Mucosa of stomach (tissue), 1 donor: Measurements from ENCODE around the gene HSPB7.
"Not testable (repeated sequence)": the region's sequence is repeated elsewhere in the genome, so short reads cannot be mapped to it uniquely, and the experiment has no call there.

Source experiments
- H3K27me3 ChIP-seq: one replicate; pipeline ENCODE4 v1.7.0; 2013; ENCODE audit warnings: mild to moderate bottlenecking, low read length; ENCODE audit not compliant: control insufficient read depth, insufficient read depth
- H3K36me3 ChIP-seq: one replicate; pipeline ENCODE4 v1.7.0; 2013; ENCODE audit warnings: low read length; ENCODE audit not compliant: control insufficient read depth, insufficient read depth
- H3K4me1 ChIP-seq: one replicate; pipeline ENCODE4 v1.7.0; 2013; ENCODE audit warnings: mild to moderate bottlenecking, low read length; ENCODE audit not compliant: control insufficient read depth, insufficient read depth
- H3K4me3 ChIP-seq: one replicate; pipeline ENCODE4 v1.7.0; 2013; ENCODE audit warnings: low read length
- H3K9ac ChIP-seq: one replicate; pipeline ENCODE4 v1.7.0; 2013; ENCODE audit warnings: mild to moderate bottlenecking, low read length, moderate library complexity
- H3K9me3 ChIP-seq: one replicate; pipeline ENCODE4 v1.7.0; 2013; ENCODE audit warnings: mild to moderate bottlenecking, low read length, moderate library complexity; ENCODE audit not compliant: control insufficient read depth
- donor health status: Pancreatic carcinoma.

HSPB7 gene

DNA sequence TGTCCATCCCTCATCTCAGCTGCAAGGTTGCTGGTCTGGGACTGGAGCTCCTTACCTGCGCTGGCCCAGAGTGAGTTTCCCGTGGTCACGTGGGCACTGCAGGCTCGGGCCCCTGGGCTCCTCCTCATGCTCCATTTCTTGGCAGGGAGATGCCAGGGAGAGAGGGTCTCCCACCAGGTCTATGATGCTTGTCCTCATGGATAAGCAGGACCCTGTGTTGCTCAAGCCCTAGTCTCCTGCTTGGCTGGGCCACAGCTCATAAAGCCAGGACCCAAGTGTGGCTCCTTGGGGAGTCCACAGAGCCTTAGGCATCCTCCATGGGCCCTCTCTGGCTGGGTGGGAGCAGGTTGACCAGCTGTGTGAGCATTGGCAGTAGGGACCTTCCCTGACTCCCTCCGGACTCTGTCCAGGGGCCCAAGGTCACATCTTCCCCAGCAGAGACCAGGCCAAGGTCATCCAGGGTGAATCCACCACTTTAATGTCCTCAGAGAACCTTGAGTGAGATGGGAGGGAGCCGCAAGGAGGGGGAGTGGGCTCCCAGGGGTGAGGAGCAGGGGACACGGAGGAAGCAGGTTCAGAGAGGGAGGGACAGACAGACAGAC, 39.6 kb upstream of the HSPB7 start:
- H3K4me1 ChIP-seq, H3K27me3 ChIP-seq, H3K9me3 ChIP-seq, H3K36me3 ChIP-seq, H3K9ac ChIP-seq, H3K4me3 ChIP-seq: not testable (repeated sequence)

- H3K9me3 ChIP-seq, H3K36me3 ChIP-seq, H3K9ac ChIP-seq, H3K27me3 ChIP-seq, H3K4me1 ChIP-seq, H3K4me3 ChIP-seq: not testable (repeated sequence)
Measured at GRCh38 chr1:16056521-16056912, 38.7 kb upstream of the HSPB7 start.

- Histone ChIP-seq H3K9me3 (no peaks in the 10 kb centered on the region), H3K36me3 (no peaks in the 10 kb centered on the region), H3K4me3 (no peak overlapping the region), H3K4me1 (peaks cover 7% of the 10 kb centered on the region), H3K27me3 (peaks cover 3% of the 10 kb centered on the region), H3K9ac (no peak overlapping the region)
Measured at GRCh38 chr1:16055613-16056520, 38.0 kb upstream of the HSPB7 start.

- Histone ChIP-seq H3K36me3 (no peaks in the 10 kb centered on the region), H3K9me3 (no peaks in the 10 kb centered on the region), H3K4me3 (no peak overlapping the region), H3K4me1 (peaks cover 7% of the 10 kb centered on the region), H3K9ac (no peak overlapping the region), H3K27me3 (peaks cover 3% of the 10 kb centered on the region)
Measured at GRCh38 chr1:16054598-16055540, 37.0 kb upstream of the HSPB7 start.

GRCh38 chr1:16053781-16054502, 36.1 kb upstream of the HSPB7 start:
- no peak overlapping the region for H3K9ac ChIP-seq
- no peaks in the 10 kb centered on the region for H3K36me3 ChIP-seq
- peaks cover 8% of the 10 kb centered on the region for H3K4me1 ChIP-seq
- no peak overlapping the region for H3K4me3 ChIP-seq
- no peaks in the 10 kb centered on the region for H3K9me3 ChIP-seq
- peaks cover 3% of the 10 kb centered on the region for H3K27me3 ChIP-seq

GRCh38 chr1:16051949-16052348, 34.1 kb upstream of the HSPB7 start:
- H3K36me3 ChIP-seq, H3K9me3 ChIP-seq, H3K27me3 ChIP-seq, H3K9ac ChIP-seq, H3K4me3 ChIP-seq: not testable (repeated sequence)
- peaks cover 13% of the 10 kb centered on the region for H3K4me1 ChIP-seq

DNA sequence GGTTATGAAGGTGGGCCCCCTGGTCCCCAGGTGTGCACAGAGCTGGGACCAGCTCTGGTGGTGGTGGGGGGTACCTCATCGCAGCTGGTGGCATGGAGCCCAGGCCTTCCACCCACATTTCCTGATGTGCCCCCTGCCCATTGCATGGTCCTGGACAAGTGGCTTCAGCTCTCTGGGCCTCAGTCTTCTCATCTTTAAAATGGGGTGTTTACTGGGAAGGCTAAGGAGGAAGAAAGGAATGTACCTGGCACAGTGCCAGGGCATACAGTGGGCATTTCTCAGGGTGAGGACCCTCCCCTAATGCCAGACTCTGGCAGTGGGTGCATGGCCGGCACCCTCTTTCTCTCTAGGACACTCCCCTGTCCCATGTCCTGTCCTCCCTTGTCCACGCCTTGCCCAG, 33.2 kb upstream of the HSPB7 start:
- H3K27me3 ChIP-seq = no peaks in the 10 kb centered on the region
- no peak overlapping the region for H3K4me3 ChIP-seq
- no peaks in the 10 kb centered on the region for H3K9me3 ChIP-seq
- H3K36me3 ChIP-seq = no peaks in the 10 kb centered on the region
- H3K9ac ChIP-seq = no peak overlapping the region
- H3K4me1 ChIP-seq = peaks cover 12% of the 10 kb centered on the region

DNA sequence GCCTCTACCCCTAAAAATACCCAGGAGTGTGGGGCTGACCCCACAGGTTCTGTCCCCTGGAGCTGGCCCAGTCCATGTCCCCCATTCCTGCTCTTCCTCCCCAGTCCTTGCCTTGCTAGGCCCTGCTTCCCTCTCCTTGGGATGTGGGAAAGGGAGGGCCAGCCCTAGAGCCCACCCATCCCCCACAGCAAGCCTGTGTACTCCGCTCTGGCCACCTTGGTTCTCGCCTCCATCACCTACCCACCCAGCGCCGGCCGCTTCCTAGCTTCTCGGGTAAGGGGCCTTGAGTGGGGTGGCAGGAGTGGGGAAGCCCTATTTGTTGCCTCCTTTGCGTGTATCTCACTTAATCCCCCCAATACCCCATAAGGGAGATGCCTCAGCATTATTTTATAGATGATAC, 32.5 kb upstream of the HSPB7 start:
- Histone ChIP-seq H3K9ac (no peak overlapping the region), H3K4me3 (no peak overlapping the region), H3K36me3 (no peaks in the 10 kb centered on the region), H3K9me3 (no peaks in the 10 kb centered on the region), H3K4me1 (peaks cover 6% of the 10 kb centered on the region), H3K27me3 (no peaks in the 10 kb centered on the region)

GRCh38 chr1:16048573-16049189, 30.8 kb upstream of the HSPB7 start:
- no peaks in the 10 kb centered on the region for H3K9me3 ChIP-seq
- peak overlapping the region; percentile 48 for H3K9ac ChIP-seq
- H3K27me3 ChIP-seq = no peaks in the 10 kb centered on the region
- H3K36me3 ChIP-seq = no peaks in the 10 kb centered on the region
- peak overlapping the region; percentile 19 for H3K4me3 ChIP-seq
- H3K4me1 ChIP-seq = peaks cover 6% of the 10 kb centered on the region

DNA sequence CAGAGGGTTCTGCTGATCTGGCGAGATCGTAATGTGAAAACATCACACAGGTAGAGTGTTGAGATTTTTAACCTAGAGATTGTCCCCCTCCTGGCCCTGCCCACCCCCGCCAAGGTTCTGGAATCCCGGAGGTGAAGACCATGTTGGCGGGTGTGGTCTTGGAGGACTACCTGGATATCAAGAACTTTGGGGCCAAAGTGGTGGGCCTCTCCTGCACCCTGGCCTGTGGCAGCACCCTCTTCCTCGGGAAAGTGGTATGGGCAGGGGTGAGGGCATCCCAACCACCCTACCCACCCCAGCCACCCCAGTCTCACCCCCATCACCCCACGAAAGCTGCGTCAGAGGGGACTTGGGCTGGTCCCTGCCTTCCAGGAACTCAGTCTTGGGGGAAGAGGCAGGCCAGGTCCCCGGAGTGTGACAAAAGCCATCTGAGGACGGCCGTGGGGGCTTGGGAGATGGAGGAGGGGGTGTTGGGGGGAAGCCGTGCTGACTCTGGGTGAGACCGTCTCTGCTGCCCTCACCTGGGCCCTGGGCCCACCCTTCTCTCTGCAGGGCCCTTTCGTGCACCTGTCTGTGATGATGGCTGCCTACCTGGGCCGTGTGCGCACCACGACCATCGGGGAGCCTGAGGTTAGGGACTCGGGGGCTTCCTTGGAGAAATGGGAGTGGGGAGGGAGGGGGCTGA, 30.1 kb upstream of the HSPB7 start:
- no peaks in the 10 kb centered on the region for H3K27me3 ChIP-seq
- peaks cover 6% of the 10 kb centered on the region for H3K4me1 ChIP-seq
- H3K9me3 ChIP-seq = no peaks in the 10 kb centered on the region
- H3K4me3 ChIP-seq = no peak overlapping the region
- no peaks in the 10 kb centered on the region for H3K36me3 ChIP-seq
- no peak overlapping the region for H3K9ac ChIP-seq

DNA sequence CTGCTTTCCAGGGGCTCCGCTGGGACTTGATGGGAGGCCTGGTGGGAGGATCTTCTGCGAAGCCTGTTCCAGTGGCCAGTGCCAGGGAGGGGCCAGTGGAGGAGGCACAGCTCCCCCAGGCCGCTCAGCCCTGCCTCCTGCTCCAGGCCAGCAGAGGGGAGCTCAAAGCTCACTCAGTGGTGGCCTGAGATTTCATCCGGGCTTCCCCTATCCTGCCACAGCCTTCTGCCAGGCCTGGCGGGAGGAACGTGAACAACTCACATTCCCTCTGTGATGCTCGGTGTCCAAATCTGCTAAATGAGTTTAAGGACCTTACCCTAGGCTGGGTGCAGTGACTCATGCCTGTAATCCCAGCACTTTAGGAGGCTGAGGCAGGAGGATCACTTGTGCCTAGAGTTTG, 29.0 kb upstream of the HSPB7 start:
- no peak overlapping the region for H3K9ac ChIP-seq
- peaks cover 2% of the 10 kb centered on the region for H3K27me3 ChIP-seq
- peaks cover 6% of the 10 kb centered on the region for H3K4me1 ChIP-seq
- H3K36me3 ChIP-seq = no peaks in the 10 kb centered on the region
- H3K4me3 ChIP-seq = no peak overlapping the region
- H3K9me3 ChIP-seq = no peaks in the 10 kb centered on the region
